ENCODE measurements around the gene IL17RC.
"Not testable (repeated sequence)": the region's sequence is repeated elsewhere in the genome, so short reads cannot be mapped to it uniquely, and the experiment has no call there.

IL17RC gene

GRCh38 chr3:9916734-9917680 lies at the start of gene IL17RC:
Gene IL17RC, plus strand, starts transcription at chr3:9917098. Its CDS starts 218 bp downstream, at chr3:9917316.
- DNase-seq, result peak; percentile 89

GRCh38 chr3:9867106-9867505 lies 49.8 kb upstream of the IL17RC start:
- no peak for DNase-seq

- no peak for DNase-seq
Observed at GRCh38 chr3:9869955-9870354, 46.9 kb upstream of the IL17RC start.

GRCh38 chr3:9870978-9871377 lies 45.9 kb upstream of the IL17RC start:
- no peak for DNase-seq

GRCh38 chr3:9872067-9872466 lies 44.8 kb upstream of the IL17RC start:
- DNase-seq, result not testable (repeated sequence)

GRCh38 chr3:9875448-9875847 lies 41.5 kb upstream of the IL17RC start:
- no peak for DNase-seq

GRCh38 chr3:9876255-9876654 lies 40.6 kb upstream of the IL17RC start:
- DNase-seq, result not testable (repeated sequence)

GRCh38 chr3:9876991-9877390 lies 39.9 kb upstream of the IL17RC start:
- no peak for DNase-seq

GRCh38 chr3:9878700-9879099 lies 38.2 kb upstream of the IL17RC start:
- DNase-seq, result no peak

GRCh38 chr3:9879830-9880549 lies 36.9 kb upstream of the IL17RC start, which contains the start of gene CIDEC:
Gene CIDEC, minus strand, starts transcription at chr3:9880253. Its CDS starts 1,767 bp downstream, at chr3:9878486.
- DNase-seq, result no peak

- DNase-seq, result no peak
Observed at GRCh38 chr3:9881441-9881840, 35.5 kb upstream of the IL17RC start.

- DNase-seq, result no peak
Observed at GRCh38 chr3:9883706-9884554, 33.0 kb upstream of the IL17RC start.

GRCh38 chr3:9884555-9885165 lies 32.2 kb upstream of the IL17RC start:
- no peak for DNase-seq

GRCh38 chr3:9886328-9886727 lies 30.6 kb upstream of the IL17RC start:
- no peak for DNase-seq

- no peak for DNase-seq
Observed at GRCh38 chr3:9887480-9887879, 29.4 kb upstream of the IL17RC start.

- no peak for DNase-seq
Observed at GRCh38 chr3:9888540-9888939, 28.4 kb upstream of the IL17RC start.

- DNase-seq, result no peak
Observed at GRCh38 chr3:9889405-9889804, 27.5 kb upstream of the IL17RC start.

GRCh38 chr3:9890249-9891071 lies 26.4 kb upstream of the IL17RC start, which contains the start of gene JAGN1:
Gene JAGN1, plus strand, starts transcription at chr3:9890610. Its CDS starts 113 bp downstream, at chr3:9890723.
- DNase-seq, result peak; percentile 96

GRCh38 chr3:9891072-9891622 lies 25.8 kb upstream of the IL17RC start:
- no peak for DNase-seq

GRCh38 chr3:9893739-9894138 lies 23.2 kb upstream of the IL17RC start:
- no peak for DNase-seq

GRCh38 chr3:9895715-9896114 lies 21.2 kb upstream of the IL17RC start:
- DNase-seq, result not testable (repeated sequence)

Measured in right forelimb (tissue), 1 donor.